ENCODE data around the gene EFCAB6. TPM values are rescaled to one million over a fixed set of nuclear protein-coding genes. Genes with fewer than 3 reads are reported as not detected.

The EFCAB6 gene
- total RNA-seq, 3 donors from 2014 or later, result 3.0 to 9.8 (median 5.9) TPM

- Histone ChIP-seq H3K27me3 (no peaks in the 10 kb centered on the region), H3K4me3 (no peak overlapping the region), H3K4me1 (no peaks in the 10 kb centered on the region), H3K27ac (no peak overlapping the region), H3K36me3 (no peaks in the 10 kb centered on the region), H3K9me3 (no peaks in the 10 kb centered on the region)
- no peak for TF ChIP-seq CTCF (IDR thresholded peaks at IDR 0.05)
- TF ChIP-seq POLR2A (IDR thresholded peaks at IDR 0.05), result no peak
- TF ChIP-seq POLR2AphosphoS5 (IDR thresholded peaks at IDR 0.05), result no peak
- intact Hi-C loops (cut with DNase I; ENCODE audit: low total_unique reads), result no loop called here
- DNase-seq (ENCODE audit: low spot score in 2 of 2), result no peak
Observed at GRCh38 chr22:43630451-43630850, 181.7 kb downstream of the EFCAB6 start.

DNA sequence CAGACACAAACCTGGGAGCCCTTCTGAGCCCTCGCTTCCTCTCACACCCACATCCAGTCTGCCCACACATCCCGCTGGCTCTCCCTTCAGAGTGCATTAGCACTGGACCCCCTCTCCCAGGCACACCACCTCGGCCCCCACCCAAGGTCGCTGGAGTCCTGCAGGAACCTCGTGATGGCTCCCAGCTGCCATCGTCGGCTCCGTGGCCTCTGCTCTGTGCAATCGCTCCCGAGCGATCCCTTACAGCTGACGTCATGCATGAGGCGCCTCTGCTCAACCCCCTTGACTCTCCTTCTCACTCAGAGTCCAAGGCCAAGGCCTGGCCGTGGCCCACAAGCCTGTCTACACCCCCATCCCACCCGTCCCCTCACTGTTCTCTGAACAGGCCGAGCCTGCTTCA lies 183.9 kb downstream of the EFCAB6 start:
- Histone ChIP-seq H3K36me3 (no peaks in the 10 kb centered on the region), H3K9me3 (no peaks in the 10 kb centered on the region), H3K27ac (no peak overlapping the region), H3K4me3 (no peak overlapping the region), H3K27me3 (no peaks in the 10 kb centered on the region), H3K4me1 (no peaks in the 10 kb centered on the region)
- intact Hi-C loops (cut with DNase I; ENCODE audit: low total_unique reads), result no loop called here
- TF ChIP-seq POLR2AphosphoS5 (IDR thresholded peaks at IDR 0.05), result no peak
- no peak for TF ChIP-seq POLR2A (IDR thresholded peaks at IDR 0.05)
- TF ChIP-seq CTCF (IDR thresholded peaks at IDR 0.05), result no peak
- no peak for DNase-seq (ENCODE audit: low spot score in 2 of 2)

DNA sequence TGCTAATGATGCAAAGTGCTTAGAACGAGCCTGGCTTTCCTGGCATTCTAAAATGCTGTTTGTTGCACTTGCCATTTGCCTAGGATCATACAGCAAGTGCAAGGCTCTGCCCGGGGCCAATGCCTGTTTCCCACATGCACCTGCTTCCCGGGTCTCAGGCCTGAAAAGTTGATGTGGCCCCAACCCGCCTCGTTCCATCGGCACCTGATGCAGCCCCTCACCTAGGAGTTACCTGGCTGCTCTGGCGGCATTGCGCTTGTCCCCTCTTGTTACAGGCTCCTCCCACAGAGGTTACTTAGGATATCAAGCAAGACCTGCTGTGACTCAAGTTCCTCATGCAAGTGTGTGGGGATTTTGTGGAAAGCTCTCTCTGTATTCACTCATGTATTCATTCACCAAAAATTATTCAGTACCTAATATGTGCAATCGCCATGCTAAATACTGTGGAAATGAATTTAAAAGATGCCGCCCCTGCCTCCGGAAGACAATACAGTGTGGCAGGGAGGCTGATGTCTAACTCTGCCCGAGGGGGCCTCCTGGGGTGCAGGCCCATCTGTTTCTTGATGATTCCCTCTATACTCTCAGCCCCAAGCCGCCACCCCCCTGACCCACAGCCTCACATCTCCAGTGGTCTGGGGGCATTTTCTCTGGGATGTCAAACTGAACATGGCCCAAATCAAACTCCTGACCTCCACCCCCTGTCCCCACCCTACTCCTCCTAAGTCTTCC lies 184.5 kb downstream of the EFCAB6 start:
- Histone ChIP-seq H3K27me3 (no peaks in the 10 kb centered on the region), H3K4me1 (no peaks in the 10 kb centered on the region), H3K9me3 (no peaks in the 10 kb centered on the region), H3K27ac (no peak overlapping the region), H3K4me3 (no peak overlapping the region), H3K36me3 (no peaks in the 10 kb centered on the region)
- DNase-seq (ENCODE audit: low spot score in 2 of 2), result no peak
- TF ChIP-seq CTCF (IDR thresholded peaks at IDR 0.05) (no peak), POLR2AphosphoS5 (IDR thresholded peaks at IDR 0.05) (no peak), POLR2A (IDR thresholded peaks at IDR 0.05) (no peak)
- intact Hi-C loops (cut with DNase I; ENCODE audit: low total_unique reads), result no loop called here

DNA sequence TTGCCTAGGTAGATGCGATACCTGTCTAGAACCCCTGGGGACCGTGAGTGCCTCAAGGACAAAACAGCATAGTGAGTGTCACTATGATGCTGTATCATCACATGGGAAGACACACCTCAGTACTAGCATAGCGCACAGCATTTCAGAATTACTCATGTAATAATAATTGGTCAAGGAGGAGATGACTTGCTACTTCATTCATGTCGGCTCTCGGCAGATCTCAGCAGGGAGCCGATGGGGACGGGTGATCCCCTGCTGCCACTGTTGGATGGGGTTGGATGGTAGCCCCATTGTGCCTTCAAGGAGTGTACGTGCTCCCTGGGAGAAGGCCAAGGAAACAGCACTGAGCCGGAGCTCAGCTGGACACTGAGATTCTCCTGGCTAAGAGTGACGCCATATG lies 186.9 kb downstream of the EFCAB6 start:
- intact Hi-C loops (cut with DNase I; ENCODE audit: low total_unique reads), result no loop called here
- Histone ChIP-seq H3K27ac (peak overlapping the region in 1 of 2 donors; percentile 25), H3K4me3 (no peak overlapping the region), H3K9me3 (peaks cover 0 to 8% of the 10 kb centered on the region in 2 donors), H3K4me1 (no peaks in the 10 kb centered on the region), H3K36me3 (no peaks in the 10 kb centered on the region), H3K27me3 (no peaks in the 10 kb centered on the region)
- DNase-seq (ENCODE audit: low spot score in 2 of 2), result no peak
- no peak for TF ChIP-seq POLR2AphosphoS5 (IDR thresholded peaks at IDR 0.05)
- TF ChIP-seq POLR2A (IDR thresholded peaks at IDR 0.05), result no peak
- TF ChIP-seq CTCF (IDR thresholded peaks at IDR 0.05), result no peak

DNA sequence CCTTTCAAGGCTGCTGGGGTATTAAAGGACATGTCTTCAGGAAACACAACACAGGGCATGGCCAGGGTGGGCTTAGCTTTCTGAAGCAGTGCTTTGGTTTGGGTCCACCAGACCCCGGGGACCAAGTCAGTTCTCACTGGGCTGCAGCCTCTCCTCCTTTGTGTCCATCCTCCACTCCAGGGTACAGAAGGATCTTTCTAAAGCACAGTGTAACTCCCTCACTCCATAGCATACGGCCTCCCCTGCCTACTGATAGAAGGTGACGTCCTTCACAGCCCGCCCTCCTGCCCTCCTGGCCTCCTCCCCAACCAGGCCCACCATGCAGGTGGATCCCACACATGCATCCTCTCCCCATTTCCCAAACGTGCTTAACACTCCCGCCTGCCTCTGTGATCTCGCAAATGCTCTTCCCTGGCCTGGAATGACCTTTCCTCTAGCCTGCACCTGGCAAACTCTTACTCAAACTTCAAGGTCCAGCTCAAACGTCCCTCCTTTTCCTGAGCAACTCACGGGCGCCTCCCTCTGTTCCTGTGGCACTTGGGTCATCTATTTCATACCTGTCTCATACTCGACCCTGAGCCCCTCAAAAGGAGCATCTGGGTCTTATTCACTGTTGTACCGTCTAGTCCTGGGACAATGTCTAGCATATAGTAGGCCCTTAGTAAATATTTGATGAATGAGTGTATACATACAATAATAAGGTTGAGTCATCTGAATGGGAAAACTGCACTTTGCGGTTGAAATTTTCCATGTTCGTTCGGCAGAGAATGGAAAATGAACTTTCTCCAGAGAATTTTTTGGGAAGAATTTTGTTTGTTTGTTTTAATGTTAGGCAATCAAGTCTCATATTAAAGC lies 187.7 kb downstream of the EFCAB6 start:
- TF ChIP-seq POLR2AphosphoS5 (IDR thresholded peaks at IDR 0.05), result no peak
- no peak for TF ChIP-seq POLR2A (IDR thresholded peaks at IDR 0.05)
- TF ChIP-seq CTCF (IDR thresholded peaks at IDR 0.05), result no peak
- Histone ChIP-seq H3K27me3 (no peaks in the 10 kb centered on the region), H3K4me1 (no peaks in the 10 kb centered on the region), H3K36me3 (no peaks in the 10 kb centered on the region), H3K4me3 (no peak overlapping the region), H3K27ac (no peak overlapping the region), H3K9me3 (peaks cover 7 to 13% of the 10 kb centered on the region in 2 donors)
- no peak for DNase-seq (ENCODE audit: low spot score in 2 of 2)
- intact Hi-C loops (cut with DNase I; ENCODE audit: low total_unique reads), result no loop called here

Measured in breast epithelium (tissue), 4 donors.